ENCODE results near the gene MUC15. TPM values are rescaled to one million over a fixed set of nuclear protein-coding genes. Genes with fewer than 3 reads are reported as not detected.
"Not testable (repeated sequence)": the region's sequence is repeated elsewhere in the genome, so short reads cannot be mapped to it uniquely, and the experiment has no call there.

The MUC15 gene
- 10 to 100 TPM in 2 of 12 donors, 1 to 10 TPM in 1, under 1 TPM in 4, not detected in 5; 0.14 to 38.9 (median 0.27) TPM for polyA plus RNA-seq (ENCODE audit: insufficient read length in 12 of 12)
- long read RNA-seq, donor 1 = 0 reads
- long read RNA-seq, donor 2 = 0 reads
- long read RNA-seq, donor 3 = 0 reads
- long read RNA-seq, donor 4 = 0 reads
- long read RNA-seq, donor 5 = 0 reads
- long read RNA-seq, donor 6 = 0 reads
- long read RNA-seq, donor 7 = 0 reads
- long read RNA-seq, donor 8 = 0 reads
- long read RNA-seq, donor 9, partial matches to known transcripts = 0 of 2 reads
- long read RNA-seq, donor 9, other reads (novel, unspliced or antisense) = 0 of 2 reads
- long read RNA-seq, donor 10 = 0 reads
- long read RNA-seq, donor 11 = 0 reads

GRCh38 chr11:26571861-26572654, at the start of gene MUC15:
Gene MUC15, minus strand, starts transcription at chr11:26572263. Its CDS starts 5,169 bp downstream, at chr11:26567094.
- no peak for DNase-seq

GRCh38 chr11:26621132-26621531, 49.1 kb upstream of the MUC15 start:
- no peak for DNase-seq

GRCh38 chr11:26620282-26621045, 48.4 kb upstream of the MUC15 start:
- no peak for DNase-seq

- no peak for DNase-seq
Measured at GRCh38 chr11:26618441-26618840, 46.4 kb upstream of the MUC15 start.

GRCh38 chr11:26613759-26614158, 41.7 kb upstream of the MUC15 start:
- DNase-seq = no peak

GRCh38 chr11:26608507-26609146, 36.6 kb upstream of the MUC15 start:
- no peak for DNase-seq

- DNase-seq = no peak
Measured at GRCh38 chr11:26607725-26608506, 35.9 kb upstream of the MUC15 start.

- no peak for DNase-seq
Measured at GRCh38 chr11:26599876-26600434, 27.9 kb upstream of the MUC15 start.

GRCh38 chr11:26599425-26599824, 27.4 kb upstream of the MUC15 start:
- DNase-seq = no peak

- no peak for DNase-seq
Measured at GRCh38 chr11:26597899-26598298, 25.8 kb upstream of the MUC15 start.

- DNase-seq = not testable (repeated sequence)
Measured at GRCh38 chr11:26597049-26597689, 25.1 kb upstream of the MUC15 start.

- DNase-seq = not testable (repeated sequence)
Measured at GRCh38 chr11:26595207-26595865, 23.3 kb upstream of the MUC15 start.

- no peak for DNase-seq
Measured at GRCh38 chr11:26593691-26594090, 21.6 kb upstream of the MUC15 start.

GRCh38 chr11:26587073-26587472, 15.0 kb upstream of the MUC15 start:
- no peak for DNase-seq

- DNase-seq = no peak
Measured at GRCh38 chr11:26584818-26585217, 12.8 kb upstream of the MUC15 start.

- no peak for DNase-seq
Measured at GRCh38 chr11:26583550-26583949, 11.5 kb upstream of the MUC15 start.

- DNase-seq = no peak
Measured at GRCh38 chr11:26580929-26581328, 8.9 kb upstream of the MUC15 start.

- DNase-seq = no peak
Measured at GRCh38 chr11:26579683-26580082, 7.6 kb upstream of the MUC15 start.

GRCh38 chr11:26578998-26579661, 7.1 kb upstream of the MUC15 start:
- DNase-seq = no peak

All from muscle of arm (tissue), 14 donors.